Prostate gland (tissue), 2 donors: ENCODE data around the gene CDR2. TPM values are rescaled to one million over a fixed set of nuclear protein-coding genes. Genes with fewer than 3 reads are reported as not detected.

Source experiments
- DNase-seq: peaks from one replicate; pipeline ENCODE4 v3.0.0-alpha.2; 2019; ENCODE audit warnings: low spot score
- H3K27ac ChIP-seq, 2 donors: fragments of 200-600 bp; sonication (generic); 2 replicates each; pipeline ENCODE4 v1.5.1; 2017 to 2019
- H3K27me3 ChIP-seq: fragments of 200-600 bp; sonication (generic); replicated peaks from 2 replicates; pipeline ENCODE4 v1.5.1; 2019; ENCODE audit not compliant: insufficient read depth
- H3K36me3 ChIP-seq, 2 donors: fragments of 200-600 bp; sonication (generic); 1 replicate in 1 of 2; 2 replicates in 1 of 2; pipeline versions ENCODE4 v1.5.1 to v1.8.1; 2017 to 2019
- H3K4me1 ChIP-seq: fragments of 200-600 bp; sonication (generic); replicated peaks from 2 replicates; pipeline ENCODE4 v1.5.1; 2019
- H3K4me3 ChIP-seq, 2 donors: fragments of 200-600 bp; sonication (generic); 2 replicates each; pipeline ENCODE4 v1.5.1; 2017 to 2019
- H3K9me3 ChIP-seq: fragments of 200-600 bp; sonication (generic); 2 replicates; pipeline ENCODE4 v1.5.1; 2017
- POLR2A ChIP-seq: fragments of 450-650 bp; IDR thresholded peaks from one replicate; pipeline ENCODE4 v1.6.1; 2016; ENCODE audit warnings: antibody characterized with exemption, mild to moderate bottlenecking
- POLR2AphosphoS5 ChIP-seq: sonication (generic); formaldehyde crosslinking; IDR thresholded peaks from one replicate; pipeline ENCODE4 v1.6.1; 2017; ENCODE audit warnings: antibody characterized with exemption
- WGBS: methylation state at CpG from one replicate; pipeline ENCODE4 v1.1.5; 2018; 5-methylcytosine and 5-hydroxymethylcytosine counted together
- intact Hi-C: fragments of 100-400 bp; cut with DNase I; formaldehyde crosslinking; loops from one replicate; pipeline ENCODE4 v1.14.2; 2022
- total RNA-seq, 2 donors: library from RNA; depleted of rRNA; stranded (reverse); fragments of >200 nt; gene quantifications; one replicate each; pipeline ENCODE4 v1.1.0, GENCODE V29; 2016
- TF ChIP-seq, protein P1 (sequence below), 4 experiments: fragments of 200-600 bp in 2 of 4; fragments of 450-650 bp in 2 of 4; sonication (generic) in 2 of 4; IDR thresholded peaks; 1 replicate in 3 of 4; 2 replicates in 1 of 4; pipeline ENCODE4 v1.5.1; 2016 to 2019; ENCODE audit warnings: antibody characterized with exemption in 4 of 4, mild to moderate bottlenecking in 2 of 4, moderate library complexity in 2 of 4

Gene CDR2
- total RNA-seq, 2 donors from 2014 or later = 24.5 to 31.9 TPM

DNA sequence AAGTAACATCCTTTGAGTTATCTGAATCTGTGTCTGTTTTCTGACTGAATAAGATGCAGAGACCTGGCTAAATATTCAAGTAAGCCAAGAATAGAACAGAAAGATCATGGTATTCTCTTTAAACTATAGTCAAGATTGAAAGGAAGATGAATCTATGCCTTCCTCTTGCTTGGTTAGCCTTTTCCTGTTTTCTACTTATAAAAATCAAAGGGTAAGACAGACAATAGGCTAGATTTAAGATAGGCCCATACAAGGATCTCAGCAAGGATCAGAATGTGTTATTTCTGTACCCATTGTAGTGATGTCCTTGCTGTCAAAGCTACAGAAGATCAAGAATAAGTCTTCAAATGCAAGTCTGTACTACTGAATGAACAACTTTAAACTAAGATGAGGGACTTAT is 7.0 kb upstream of the CDR2 start:
- intact Hi-C loops = no loop called here
- Histone ChIP-seq H3K27me3 (no peaks in the 10 kb centered on the region), H3K36me3 (no peaks in the 10 kb centered on the region), H3K27ac (no peak overlapping the region), H3K4me1 (no peaks in the 10 kb centered on the region), H3K4me3 (no peak overlapping the region), H3K9me3 (no peaks in the 10 kb centered on the region)
- no peak for DNase-seq
- TF ChIP-seq, protein P1, sequence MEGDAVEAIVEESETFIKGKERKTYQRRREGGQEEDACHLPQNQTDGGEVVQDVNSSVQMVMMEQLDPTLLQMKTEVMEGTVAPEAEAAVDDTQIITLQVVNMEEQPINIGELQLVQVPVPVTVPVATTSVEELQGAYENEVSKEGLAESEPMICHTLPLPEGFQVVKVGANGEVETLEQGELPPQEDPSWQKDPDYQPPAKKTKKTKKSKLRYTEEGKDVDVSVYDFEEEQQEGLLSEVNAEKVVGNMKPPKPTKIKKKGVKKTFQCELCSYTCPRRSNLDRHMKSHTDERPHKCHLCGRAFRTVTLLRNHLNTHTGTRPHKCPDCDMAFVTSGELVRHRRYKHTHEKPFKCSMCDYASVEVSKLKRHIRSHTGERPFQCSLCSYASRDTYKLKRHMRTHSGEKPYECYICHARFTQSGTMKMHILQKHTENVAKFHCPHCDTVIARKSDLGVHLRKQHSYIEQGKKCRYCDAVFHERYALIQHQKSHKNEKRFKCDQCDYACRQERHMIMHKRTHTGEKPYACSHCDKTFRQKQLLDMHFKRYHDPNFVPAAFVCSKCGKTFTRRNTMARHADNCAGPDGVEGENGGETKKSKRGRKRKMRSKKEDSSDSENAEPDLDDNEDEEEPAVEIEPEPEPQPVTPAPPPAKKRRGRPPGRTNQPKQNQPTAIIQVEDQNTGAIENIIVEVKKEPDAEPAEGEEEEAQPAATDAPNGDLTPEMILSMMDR (IDR thresholded peaks at IDR 0.05) = no peak
- TF ChIP-seq POLR2AphosphoS5 (no peak), POLR2A (no peak)

DNA sequence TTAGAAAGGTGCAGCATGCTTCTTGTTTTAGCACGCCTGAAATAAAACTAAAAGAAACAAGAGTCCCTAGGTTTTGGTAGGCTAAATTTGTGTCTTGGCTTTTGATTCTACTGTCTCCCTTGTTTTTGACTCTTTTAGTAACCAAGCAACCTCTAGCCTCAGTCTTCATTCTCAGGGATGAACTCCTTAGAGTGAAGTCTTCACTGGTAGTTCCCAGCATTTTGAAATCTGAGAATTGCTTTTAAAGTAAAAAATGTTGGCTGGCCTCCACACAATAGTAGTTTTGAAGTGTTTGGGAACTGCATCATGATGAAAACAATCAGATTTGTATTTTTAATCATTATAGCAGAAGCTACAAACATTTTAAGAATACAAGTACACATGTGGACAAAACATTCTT is 6.1 kb upstream of the CDR2 start:
- Histone ChIP-seq H3K4me1 (no peaks in the 10 kb centered on the region), H3K27me3 (no peaks in the 10 kb centered on the region), H3K9me3 (no peaks in the 10 kb centered on the region), H3K36me3 (no peaks in the 10 kb centered on the region), H3K4me3 (no peak overlapping the region), H3K27ac (no peak overlapping the region)
- no peak for DNase-seq
- no peak for TF ChIP-seq POLR2A
- TF ChIP-seq, protein P1 (IDR thresholded peaks at IDR 0.05) = no peak
- TF ChIP-seq POLR2AphosphoS5 = no peak
- WGBS = 29% methylated on average over 1 of the region's 1 CpG
- intact Hi-C loops = no loop called here

DNA sequence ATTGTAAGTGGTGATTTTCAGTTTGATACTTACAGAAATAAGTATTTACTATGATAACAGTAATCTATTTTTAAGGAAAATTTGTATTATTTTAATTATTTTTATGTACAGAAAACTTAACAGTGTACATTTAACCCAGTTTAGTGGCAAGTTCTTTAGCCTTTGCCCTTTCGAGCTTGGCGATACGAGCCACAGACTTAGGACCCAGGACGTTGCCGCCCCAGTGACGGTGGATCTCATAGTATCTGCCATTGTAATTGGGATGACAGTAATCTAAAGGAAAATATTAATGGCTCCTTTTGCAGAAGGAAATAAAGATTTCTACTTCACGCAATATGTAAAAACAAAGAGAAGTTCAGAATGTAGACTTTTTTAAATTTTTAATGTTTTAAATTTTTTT is 5.2 kb upstream of the CDR2 start:
- TF ChIP-seq, protein P1 (IDR thresholded peaks at IDR 0.05) = no peak
- TF ChIP-seq POLR2AphosphoS5 (no peak), POLR2A (no peak)
- WGBS = 95% methylated on average over 7 of the region's 7 CpGs
- no peak overlapping the region for H3K4me3 ChIP-seq
- no peaks in the 10 kb centered on the region for H3K27me3 ChIP-seq
- DNase-seq = no peak
- no peaks in the 10 kb centered on the region for H3K9me3 ChIP-seq
- no peaks in the 10 kb centered on the region for H3K36me3 ChIP-seq
- no peaks in the 10 kb centered on the region for H3K4me1 ChIP-seq
- no peak overlapping the region for H3K27ac ChIP-seq
- intact Hi-C loops = no loop called here

DNA sequence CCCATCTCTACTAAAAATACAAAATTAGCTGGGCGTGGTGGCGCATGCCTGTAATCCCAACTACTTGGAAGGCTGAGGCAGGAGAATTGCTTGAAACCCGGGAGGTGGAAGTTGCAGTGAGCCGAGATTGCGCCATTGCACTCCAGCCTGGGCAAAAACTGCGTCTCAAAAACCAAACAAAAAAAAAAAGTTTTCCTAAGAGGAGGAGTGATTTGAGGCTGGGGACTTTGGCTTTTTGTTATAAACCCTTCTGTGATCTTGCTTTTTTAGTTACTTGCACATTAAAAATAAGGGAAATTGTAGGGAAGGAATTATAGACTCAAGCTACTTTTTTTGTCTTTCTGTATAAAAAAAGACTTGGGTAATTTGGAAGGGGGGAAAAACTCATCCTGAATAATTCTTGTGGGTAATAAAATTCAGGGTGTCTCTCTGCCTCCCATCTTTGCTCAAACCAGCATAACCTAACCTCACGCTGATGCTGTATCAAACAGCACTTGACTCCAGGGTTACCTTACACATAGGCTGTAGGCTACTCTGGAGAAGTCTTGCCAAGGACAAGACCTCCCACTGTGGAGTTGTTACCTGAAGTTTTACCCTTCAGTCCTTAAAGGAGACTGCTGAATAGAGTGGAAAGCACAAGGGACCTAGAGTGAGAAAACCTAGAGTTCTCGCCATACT is 1.7 kb upstream of the CDR2 start:
- Histone ChIP-seq H3K9me3 (no peaks in the 10 kb centered on the region), H3K4me3 (no peak overlapping the region)

More for the DNA sequence above, 1.7 kb upstream of the CDR2 start:
- DNase-seq = no peak
- no peaks in the 10 kb centered on the region for H3K4me1 ChIP-seq
- TF ChIP-seq, protein P1 (IDR thresholded peaks at IDR 0.05) = no peak
- no peak for TF ChIP-seq POLR2A
- TF ChIP-seq POLR2AphosphoS5 = no peak
- no peaks in the 10 kb centered on the region for H3K36me3 ChIP-seq
- intact Hi-C loops = no loop called here
- H3K27ac ChIP-seq = no peak overlapping the region
- no peaks in the 10 kb centered on the region for H3K27me3 ChIP-seq
- WGBS = 98% methylated on average over 8 of the region's 8 CpGs
